Pulmonary artery endothelial cell (primary cell): Measurements from ENCODE around the gene SMARCA2. TPM values are rescaled to one million over a fixed set of nuclear protein-coding genes. Genes with fewer than 3 reads are reported as not detected.
A peak's percentile ranks its signal among the peaks of the same experiment; 100 is the strongest.

Source experiments
- DNase-seq: peaks from one replicate; pipeline ENCODE4 v3.0.0-alpha.2; 2011; ENCODE audit warnings: low read depth, low spot score
- total RNA-seq: library from RNA; depleted of rRNA; stranded (reverse); fragments of >200 nt; gene quantifications from 2 replicates; pipeline ENCODE4 v1.2.3, GENCODE V29; 2014

SMARCA2 gene
- total RNA-seq, 1 donor from 2014 or later = 47.3 TPM

DNA sequence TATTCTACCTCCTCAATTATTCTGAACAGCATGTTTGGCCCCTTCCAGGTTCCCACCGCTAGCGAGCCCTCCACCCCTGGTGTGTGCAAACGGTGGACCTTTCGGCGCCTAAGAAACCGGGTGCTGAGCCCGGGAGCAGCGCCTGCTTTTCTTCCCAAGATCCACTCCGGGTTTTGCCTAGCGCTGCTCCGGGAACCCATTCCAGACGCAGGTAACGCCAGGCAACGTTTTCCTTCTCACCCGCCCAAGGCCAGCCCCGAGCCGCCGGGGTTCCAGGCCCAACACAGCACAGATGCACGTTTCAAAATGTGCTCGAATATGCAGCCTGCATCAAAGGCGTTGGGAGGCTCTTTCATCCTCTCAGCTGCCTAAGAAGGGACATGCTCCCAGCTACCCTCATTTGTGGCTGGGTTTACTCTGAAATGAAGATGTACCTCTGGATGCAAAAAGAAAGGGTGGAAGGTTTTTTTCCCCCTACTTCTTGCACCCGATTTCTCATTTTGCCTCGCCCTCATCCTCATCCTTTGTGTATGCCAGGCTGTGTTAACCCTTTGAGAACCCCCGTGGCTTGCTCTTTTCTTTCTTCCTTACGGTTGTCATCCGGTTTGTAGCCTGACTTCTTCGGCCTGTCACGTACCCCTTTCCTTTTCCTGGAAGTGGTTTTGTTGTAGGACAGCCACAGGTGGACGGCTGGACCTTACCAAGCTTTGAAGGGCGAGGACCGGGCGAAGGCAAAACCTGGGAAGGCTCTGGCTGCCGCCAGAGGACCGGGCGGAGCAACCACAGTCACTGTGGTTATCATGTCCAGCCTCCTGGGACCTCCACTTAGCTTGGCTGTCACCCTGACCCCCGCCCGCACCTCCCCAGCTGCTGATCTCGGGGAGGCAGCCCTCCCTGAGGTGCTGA, 226.9 kb downstream of the SMARCA2 start:
- peak; percentile 66 for DNase-seq

DNA sequence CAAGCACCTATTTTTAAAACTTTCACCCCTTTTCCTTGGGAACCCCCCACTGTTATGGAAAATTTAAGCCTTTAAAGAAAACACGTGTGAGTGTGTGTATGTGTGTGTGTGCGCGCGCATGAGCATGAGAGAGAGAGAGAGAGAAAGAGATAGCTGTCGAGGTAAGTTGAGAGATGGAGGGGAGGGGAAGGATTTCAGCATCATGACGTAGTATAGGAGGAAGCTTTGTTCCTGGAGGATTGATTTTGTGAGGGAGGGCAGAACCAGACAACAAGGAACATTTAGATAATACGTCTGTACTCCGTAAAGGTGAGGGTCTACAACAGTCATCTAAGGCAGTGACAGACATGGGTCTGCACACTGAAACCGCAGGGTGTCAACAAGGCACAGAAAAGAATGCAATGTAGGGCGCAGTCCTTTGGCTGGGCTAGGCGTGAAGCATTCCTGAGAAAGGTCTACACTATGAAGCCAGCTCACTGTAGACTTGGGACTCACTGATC, 227.7 kb downstream of the SMARCA2 start:
- DNase-seq = no peak
